GM18907 (cell line): ENCODE measurements around the gene EFCAB9.

Experiments
- ATAC-seq: cut with Tn5 transposase; IDR thresholded peaks from one replicate; pipeline ENCODE4 v1.9.1; 2021; ENCODE audit warnings: mild to moderate bottlenecking, moderate library complexity; ENCODE audit not compliant: unreplicated experiment

The EFCAB9 gene

DNA sequence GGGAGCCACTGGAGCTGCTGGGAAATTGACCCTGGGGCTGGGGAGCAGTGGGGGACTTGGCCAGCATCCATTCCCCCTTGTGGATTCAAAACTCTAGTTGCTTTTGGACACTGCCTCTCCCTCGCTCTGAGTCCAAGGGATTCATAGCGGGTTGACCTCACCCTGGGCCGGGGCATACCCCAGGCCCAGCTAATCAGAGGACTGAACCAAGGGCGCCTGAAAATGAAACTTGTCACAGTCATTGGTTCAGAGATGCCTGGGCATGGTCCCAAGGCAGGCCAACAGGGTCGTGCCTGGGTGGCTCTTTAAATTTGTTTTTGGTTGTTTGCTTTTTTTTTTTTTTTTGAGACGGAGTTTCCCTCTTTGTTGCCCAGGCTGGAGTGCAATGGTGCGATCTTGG lies 28.5 kb upstream of the EFCAB9 start:
- ATAC-seq, result peak; percentile 68

- ATAC-seq, result no peak
These were observed 27.7 kb upstream of the EFCAB9 start for GRCh38 chr5:172166030-172166826.

DNA sequence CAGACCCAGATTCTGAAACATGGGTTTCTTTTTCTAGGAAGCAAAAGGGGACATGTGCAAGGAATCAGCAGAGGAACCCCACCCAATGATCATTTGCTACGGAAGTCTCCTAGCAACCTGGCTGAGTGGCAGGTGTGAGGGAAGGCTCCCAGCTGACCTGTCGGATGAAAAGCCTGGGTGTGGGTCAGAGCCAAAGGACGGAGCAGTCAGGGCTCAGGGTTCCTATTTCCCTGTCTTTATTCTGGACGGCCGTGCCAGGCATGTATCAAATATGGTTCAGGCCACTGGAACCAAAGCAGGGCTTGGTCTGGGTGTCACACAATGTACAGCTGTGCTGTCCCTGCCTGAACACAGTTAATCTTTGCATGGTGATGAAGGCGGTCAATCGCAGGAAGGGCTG lies 26.1 kb upstream of the EFCAB9 start:
- no peak for ATAC-seq

GRCh38 chr5:172168311-172168710 lies 25.7 kb upstream of the EFCAB9 start:
- ATAC-seq, result no peak

DNA sequence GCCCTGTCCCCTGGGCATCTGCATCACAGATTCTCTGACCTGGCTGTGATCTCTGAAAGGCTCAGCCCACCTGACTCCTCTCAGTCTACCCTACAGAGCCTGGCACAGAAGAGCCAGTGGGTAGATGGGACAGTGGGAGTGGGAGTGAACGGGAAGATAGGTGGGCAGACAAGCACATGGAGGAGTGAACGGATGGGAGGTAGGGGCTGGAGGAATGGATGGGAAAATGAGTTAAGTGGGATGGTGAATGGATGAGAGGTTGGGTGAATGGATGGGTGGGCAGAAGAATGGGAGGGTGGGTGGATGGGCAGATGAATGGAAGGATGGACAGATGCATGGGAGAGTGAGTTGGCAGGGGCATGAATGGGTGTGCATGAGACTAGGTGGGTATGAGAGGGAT lies 24.8 kb upstream of the EFCAB9 start:
- ATAC-seq, result no peak

DNA sequence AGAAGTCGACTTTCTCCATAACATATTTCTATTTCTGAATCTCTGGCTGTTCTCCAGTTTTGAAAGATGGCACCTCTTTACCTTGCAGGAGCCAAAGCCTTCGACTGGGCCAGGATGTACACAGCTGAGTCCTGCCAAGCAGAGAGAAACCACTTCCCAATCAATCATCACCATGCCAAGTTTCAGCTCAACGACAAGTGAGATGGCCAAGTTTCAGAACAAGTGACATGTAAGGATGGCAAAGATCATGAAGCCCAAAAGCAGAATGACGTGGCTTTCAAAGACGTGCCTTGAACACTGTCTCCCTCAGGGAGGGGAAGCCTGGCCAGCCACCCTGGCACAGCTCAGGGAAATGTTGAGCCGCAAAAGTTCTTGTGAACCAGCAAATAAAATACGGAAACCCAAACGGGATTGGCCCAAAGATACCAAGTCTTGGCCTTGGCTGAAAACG lies 23.7 kb upstream of the EFCAB9 start:
- ATAC-seq, result no peak

GRCh38 chr5:172171118-172171517 lies 22.9 kb upstream of the EFCAB9 start:
- no peak for ATAC-seq

- ATAC-seq, result no peak
These were observed 20.9 kb upstream of the EFCAB9 start for GRCh38 chr5:172172912-172173563.

- ATAC-seq, result no peak
These were observed 20.3 kb upstream of the EFCAB9 start for GRCh38 chr5:172173564-172174153.

GRCh38 chr5:172175263-172175719 lies 18.7 kb upstream of the EFCAB9 start:
- peak; percentile 63 for ATAC-seq

DNA sequence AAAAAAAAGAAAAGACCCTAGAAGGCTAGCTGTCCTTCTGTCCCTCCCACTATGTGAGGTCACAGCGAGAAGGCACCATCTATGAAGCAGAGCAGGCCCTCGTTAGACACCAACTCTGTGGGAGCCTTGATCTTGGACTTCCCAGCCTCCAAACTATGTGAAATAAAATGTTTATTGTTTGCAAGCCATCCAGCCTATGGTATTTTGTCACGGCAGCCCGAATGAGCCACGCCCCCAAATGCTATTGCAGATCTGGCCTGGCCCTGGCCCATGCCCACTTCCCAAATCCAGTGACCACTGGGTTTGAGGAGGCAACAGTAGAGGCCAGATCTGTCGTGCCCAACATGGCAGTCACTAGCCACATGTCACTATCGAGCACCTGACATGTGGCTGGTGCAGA lies 16.8 kb upstream of the EFCAB9 start:
- ATAC-seq, result no peak

- ATAC-seq, result no peak
These were observed 15.5 kb upstream of the EFCAB9 start for GRCh38 chr5:172178301-172178987.

DNA sequence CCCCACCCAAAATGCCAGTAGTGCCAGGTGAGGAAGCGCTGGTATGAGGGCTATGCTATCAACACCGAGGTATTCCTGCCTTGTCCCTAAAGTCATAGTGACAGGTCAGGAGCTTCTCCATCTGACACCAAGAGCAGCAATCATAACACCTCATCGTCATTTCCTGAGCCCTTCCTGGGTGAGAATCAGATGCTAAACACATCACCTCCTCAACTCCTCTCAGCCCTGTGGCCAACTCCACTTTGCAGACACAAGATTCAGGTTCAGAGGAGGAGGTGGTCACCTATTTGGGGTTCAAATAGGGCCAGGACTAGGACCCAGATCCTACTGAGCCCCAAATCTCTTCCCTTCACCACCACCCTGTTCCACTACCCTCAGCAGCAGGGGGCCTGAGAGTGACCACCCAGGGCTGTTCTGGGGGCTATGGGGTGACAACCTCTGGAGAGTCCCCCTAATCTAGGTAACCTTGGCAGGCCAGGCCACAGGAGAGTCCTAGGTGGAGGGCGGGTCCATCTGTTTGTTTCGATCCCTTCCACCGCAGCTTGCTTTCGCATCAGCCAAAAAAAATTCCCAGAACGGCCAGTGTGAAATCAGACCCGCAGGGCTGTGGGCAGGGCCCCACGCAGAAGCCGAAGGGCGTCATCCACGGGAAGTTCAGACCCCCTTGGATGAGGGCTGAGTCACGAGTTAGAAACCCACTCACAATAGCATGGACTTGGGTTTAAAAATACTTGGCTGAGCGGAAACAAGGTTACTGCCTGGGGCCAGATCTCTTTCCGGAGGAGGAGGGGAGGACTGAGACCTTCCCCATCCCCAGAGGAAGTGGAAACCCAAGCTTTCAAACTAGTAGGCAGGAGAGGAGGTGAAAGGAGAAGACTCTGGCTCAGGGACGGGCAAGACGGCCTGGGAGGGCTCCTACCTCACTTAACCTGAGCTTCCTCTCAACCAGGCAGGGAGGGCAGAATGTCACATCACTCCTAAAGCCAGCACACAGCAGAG lies 14.7 kb upstream of the EFCAB9 start:
- peak; percentile 44 for ATAC-seq

- no peak for ATAC-seq
These were observed 13.0 kb upstream of the EFCAB9 start for GRCh38 chr5:172180936-172181335.

- no peak for ATAC-seq
These were observed 11.7 kb upstream of the EFCAB9 start for GRCh38 chr5:172182291-172182690.

DNA sequence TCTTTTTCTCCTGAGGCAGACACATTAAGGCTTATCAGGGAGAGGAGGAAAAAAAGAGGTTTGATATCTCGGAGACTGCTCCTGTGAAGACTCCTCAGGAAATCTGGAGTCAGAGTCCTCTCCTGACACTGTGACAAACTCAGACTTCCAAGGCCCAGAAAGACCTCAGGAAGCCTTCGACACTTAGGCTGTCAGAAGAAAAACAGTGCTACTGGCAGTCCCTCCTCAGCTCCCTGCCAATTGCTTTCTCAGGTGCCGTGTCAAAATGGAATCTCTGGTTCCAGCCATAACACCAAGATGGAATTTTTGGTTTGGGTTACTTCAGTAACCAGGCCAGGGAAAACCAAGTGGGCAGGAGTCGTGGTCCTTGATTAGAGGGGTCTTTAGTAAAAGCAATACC lies 10.1 kb upstream of the EFCAB9 start:
- ATAC-seq, result no peak

GRCh38 chr5:172185096-172185461 lies 8.9 kb upstream of the EFCAB9 start:
- no peak for ATAC-seq

DNA sequence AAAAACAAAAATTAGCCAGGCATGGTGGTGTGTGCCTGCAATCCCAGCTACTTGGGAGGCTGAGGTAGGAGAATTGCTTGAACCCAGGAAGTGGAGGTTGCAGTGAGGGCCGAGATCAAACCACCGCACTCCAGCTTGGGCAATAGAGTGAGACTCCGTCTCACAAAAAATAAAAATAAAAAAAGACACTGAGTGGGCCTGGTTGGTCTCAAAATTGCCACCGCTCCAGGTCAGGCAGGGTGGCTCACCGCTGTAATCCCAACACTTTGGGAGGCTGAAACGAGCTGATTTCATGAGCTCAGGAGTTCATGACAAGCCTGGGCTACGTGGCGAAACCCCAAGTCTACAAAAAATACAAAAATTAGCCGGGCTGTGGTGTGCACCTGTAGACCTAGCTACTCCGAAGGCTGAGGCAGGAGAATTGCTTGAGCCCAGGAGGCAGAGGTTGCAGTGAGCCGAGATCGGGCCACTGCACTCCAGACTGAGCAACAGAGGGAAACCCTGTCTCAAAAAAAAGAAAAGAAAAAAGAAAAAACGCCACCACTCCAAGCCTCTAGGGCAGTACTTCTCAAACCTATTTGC lies 7.8 kb upstream of the EFCAB9 start:
- no peak for ATAC-seq

GRCh38 chr5:172187118-172188032 lies 6.6 kb upstream of the EFCAB9 start:
- peak; percentile 33 for ATAC-seq
